ENCODE data around the gene PLD6. TPM values are rescaled to one million over a fixed set of nuclear protein-coding genes. Genes with fewer than 3 reads are reported as not detected.

PLD6 gene
- total and polyA plus RNA-seq, 2 experiments from 2014 or later = 0.63 to 0.97 TPM

- Histone ChIP-seq H3K79me2 (peaks cover 2% of the 10 kb centered on the region), H3K4me1 (ENCODE audit: insufficient read depth) (no peaks in the 10 kb centered on the region), H3K27ac (no peak overlapping the region), H3K27me3 (no peaks in the 10 kb centered on the region), H2AFZ (no peak overlapping the region), H3K9me2 (replicated peaks; ENCODE audit: insufficient read depth) (no peaks in the 10 kb centered on the region), H3K36me3 (replicated peaks; ENCODE audit: insufficient read depth, low read depth) (no peaks in the 10 kb centered on the region), H3K4me2 (no peak overlapping the region), H3K9me3 (ENCODE audit: low read depth) (no peaks in the 10 kb centered on the region), H3K4me3 (no peak overlapping the region), H4K20me1 (ENCODE audit: insufficient read depth, poor library complexity, severe bottlenecking) (peaks cover 26% of the 10 kb centered on the region)
- TF ChIP-seq CTCF (IDR thresholded peaks at IDR 0.05; ENCODE audit: poor library complexity) (no peak), EZH2 (IDR thresholded peaks at IDR 0.05; ENCODE audit: borderline replicate concordance) (no peak), EZH2phosphoT487 (IDR thresholded peaks at IDR 0.05; ENCODE audit: low read depth, severe bottlenecking, unreplicated experiment) (no peak)
- 91% methylated on average over 8 of the region's 8 CpGs for WGBS (ENCODE audit: low lambda C conversion rate, missing lambda C conversion rate)
- DNase-seq (ENCODE audit: low spot score) = no peak
Measured at GRCh38 chr17:17224137-17224536, 18.0 kb upstream of the PLD6 start.

GRCh38 chr17:17223736-17224135 lies 17.6 kb upstream of the PLD6 start:
- H3K4me1 ChIP-seq (ENCODE audit: insufficient read depth) = no peaks in the 10 kb centered on the region
- no peaks in the 10 kb centered on the region for H3K79me2 ChIP-seq
- 96% methylated on average over 16 of the region's 16 CpGs for WGBS (ENCODE audit: low lambda C conversion rate, missing lambda C conversion rate)
- H3K36me3 ChIP-seq (replicated peaks; ENCODE audit: insufficient read depth, low read depth) = no peaks in the 10 kb centered on the region
- H3K4me3 ChIP-seq = no peak overlapping the region
- TF ChIP-seq EZH2 (IDR thresholded peaks at IDR 0.05; ENCODE audit: borderline replicate concordance) = no peak
- H4K20me1 ChIP-seq (ENCODE audit: insufficient read depth, poor library complexity, severe bottlenecking) = peaks cover 26% of the 10 kb centered on the region
- no peak overlapping the region for H2AFZ ChIP-seq
- H3K4me2 ChIP-seq = no peak overlapping the region
- no peak for DNase-seq (ENCODE audit: low spot score)
- H3K9me3 ChIP-seq (ENCODE audit: low read depth) = no peaks in the 10 kb centered on the region
- H3K27me3 ChIP-seq = no peaks in the 10 kb centered on the region
- no peaks in the 10 kb centered on the region for H3K9me2 ChIP-seq (replicated peaks; ENCODE audit: insufficient read depth)
- no peak overlapping the region for H3K27ac ChIP-seq

- Histone ChIP-seq H3K4me2 (no peak overlapping the region), H3K9me2 (replicated peaks; ENCODE audit: insufficient read depth) (no peaks in the 10 kb centered on the region), H3K79me2 (no peaks in the 10 kb centered on the region), H3K4me1 (ENCODE audit: insufficient read depth) (no peaks in the 10 kb centered on the region), H3K4me3 (no peak overlapping the region), H3K9me3 (ENCODE audit: low read depth) (no peaks in the 10 kb centered on the region), H2AFZ (no peak overlapping the region), H3K27ac (no peak overlapping the region), H3K27me3 (no peaks in the 10 kb centered on the region), H3K36me3 (replicated peaks; ENCODE audit: insufficient read depth, low read depth) (no peaks in the 10 kb centered on the region), H4K20me1 (ENCODE audit: insufficient read depth, poor library complexity, severe bottlenecking) (peaks cover 13% of the 10 kb centered on the region)
- TF ChIP-seq EZH2phosphoT487 (IDR thresholded peaks at IDR 0.05; ENCODE audit: low read depth, severe bottlenecking, unreplicated experiment) (no peak), EZH2 (IDR thresholded peaks at IDR 0.05; ENCODE audit: borderline replicate concordance) (no peak), CTCF (IDR thresholded peaks at IDR 0.05; ENCODE audit: poor library complexity) (no peak)
- DNase-seq (ENCODE audit: low spot score) = no peak
- 99% methylated on average over 22 of the region's 22 CpGs for WGBS (ENCODE audit: low lambda C conversion rate, missing lambda C conversion rate)
Measured at GRCh38 chr17:17221329-17221728, 15.2 kb upstream of the PLD6 start.

- Histone ChIP-seq H3K9me2 (replicated peaks; ENCODE audit: insufficient read depth) (no peaks in the 10 kb centered on the region), H3K27ac (no peak overlapping the region), H2AFZ (no peak overlapping the region), H3K4me3 (no peak overlapping the region), H3K79me2 (no peaks in the 10 kb centered on the region), H3K36me3 (replicated peaks; ENCODE audit: insufficient read depth, low read depth) (no peaks in the 10 kb centered on the region), H3K4me2 (no peak overlapping the region), H3K4me1 (ENCODE audit: insufficient read depth) (no peaks in the 10 kb centered on the region), H4K20me1 (ENCODE audit: insufficient read depth, poor library complexity, severe bottlenecking) (peaks cover 13% of the 10 kb centered on the region), H3K9me3 (ENCODE audit: low read depth) (no peaks in the 10 kb centered on the region), H3K27me3 (no peaks in the 10 kb centered on the region)
- no peak for DNase-seq (ENCODE audit: low spot score)
- 98% methylated on average over 8 of the region's 8 CpGs for WGBS (ENCODE audit: low lambda C conversion rate, missing lambda C conversion rate)
- TF ChIP-seq EZH2 (IDR thresholded peaks at IDR 0.05; ENCODE audit: borderline replicate concordance) (no peak), CTCF (IDR thresholded peaks at IDR 0.05; ENCODE audit: poor library complexity) (no peak), EZH2phosphoT487 (IDR thresholded peaks at IDR 0.05; ENCODE audit: low read depth, severe bottlenecking, unreplicated experiment) (no peak)
Measured at GRCh38 chr17:17220529-17220928, 14.4 kb upstream of the PLD6 start.
